RWPE2 (cell line): ENCODE results near the gene GARNL3.

ENCODE experiments used
- ATAC-seq: fragments of 200-7000 bp; cut with Tn5 transposase; 3 replicates; pipeline ENCODE4 v1.9.1; 2021; ENCODE audit warnings: low read depth
- DNase-seq: peaks from one replicate; pipeline ENCODE4 v3.0.0-alpha.2; 2020; ENCODE audit warnings: low spot score
- H3K27ac ChIP-seq: fragments of 450-650 bp; 2 replicates; pipeline ENCODE4 v1.5.1; 2017; ENCODE audit warnings: mild to moderate bottlenecking; ENCODE audit not compliant: poor library complexity, severe bottlenecking
- H3K27me3 ChIP-seq: fragments of 250-450 bp; sonication (Bioruptor Pico); 2 replicates; pipeline ENCODE4 v1.5.1; 2021; ENCODE audit warnings: mild to moderate bottlenecking, moderate library complexity; ENCODE audit not compliant: insufficient read depth, poor library complexity, severe bottlenecking
- H3K36me3 ChIP-seq: fragments of 250-450 bp; sonication (Bioruptor Pico); 2 replicates; pipeline ENCODE4 v1.5.1; 2020; ENCODE audit warnings: low read depth, mild to moderate bottlenecking, moderate library complexity
- H3K4me1 ChIP-seq: fragments of 250-450 bp; sonication (Bioruptor Pico); 2 replicates; pipeline ENCODE4 v1.5.1; 2021; ENCODE audit warnings: mild to moderate bottlenecking, moderate library complexity; ENCODE audit not compliant: insufficient read depth, poor library complexity, severe bottlenecking
- H3K4me3 ChIP-seq: fragments of 250-450 bp; sonication (Bioruptor Pico); 2 replicates; pipeline ENCODE4 v1.5.1; 2021; ENCODE audit warnings: mild to moderate bottlenecking, moderate library complexity; ENCODE audit not compliant: severe bottlenecking
- H3K9me3 ChIP-seq: fragments of 250-450 bp; sonication (Bioruptor Pico); 2 replicates; pipeline ENCODE4 v1.5.1; 2021; ENCODE audit warnings: mild to moderate bottlenecking, moderate library complexity; ENCODE audit not compliant: severe bottlenecking
- TF ChIP-seq, protein P1 (sequence below): fragments of 450-650 bp; IDR thresholded peaks from one replicate; pipeline ENCODE4 v1.5.1; 2017; ENCODE audit warnings: mild to moderate bottlenecking, moderate library complexity; ENCODE audit not compliant: poor library complexity, severe bottlenecking

The GARNL3 gene

DNA sequence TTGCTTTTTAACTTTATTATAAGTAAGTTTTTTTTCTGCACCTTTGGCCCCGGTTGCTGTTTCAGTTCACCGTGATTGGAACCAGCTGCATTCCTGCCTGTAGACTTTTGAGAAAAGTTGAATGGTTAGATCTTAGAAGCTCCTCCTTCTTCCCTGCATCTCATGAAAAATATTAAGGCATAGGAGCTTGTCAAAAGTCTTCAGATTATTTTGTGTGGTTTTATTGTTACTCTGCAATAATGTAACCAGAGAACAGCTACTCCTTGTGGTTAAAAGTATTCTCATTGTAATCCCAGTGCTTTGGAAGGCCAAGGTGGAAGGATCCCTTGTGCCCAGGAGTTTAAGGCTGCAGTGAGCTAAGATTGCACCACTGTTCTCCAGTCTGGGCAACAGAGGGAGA is 129.1 kb downstream of the GARNL3 start:
- Histone ChIP-seq H3K4me3 (no peak overlapping the region), H3K27ac (no peak overlapping the region), H3K9me3 (no peaks in the 10 kb centered on the region), H3K27me3 (no peaks in the 10 kb centered on the region), H3K36me3 (no peaks in the 10 kb centered on the region), H3K4me1 (peaks cover 16% of the 10 kb centered on the region)
- no peak for DNase-seq
- TF ChIP-seq, protein P1, sequence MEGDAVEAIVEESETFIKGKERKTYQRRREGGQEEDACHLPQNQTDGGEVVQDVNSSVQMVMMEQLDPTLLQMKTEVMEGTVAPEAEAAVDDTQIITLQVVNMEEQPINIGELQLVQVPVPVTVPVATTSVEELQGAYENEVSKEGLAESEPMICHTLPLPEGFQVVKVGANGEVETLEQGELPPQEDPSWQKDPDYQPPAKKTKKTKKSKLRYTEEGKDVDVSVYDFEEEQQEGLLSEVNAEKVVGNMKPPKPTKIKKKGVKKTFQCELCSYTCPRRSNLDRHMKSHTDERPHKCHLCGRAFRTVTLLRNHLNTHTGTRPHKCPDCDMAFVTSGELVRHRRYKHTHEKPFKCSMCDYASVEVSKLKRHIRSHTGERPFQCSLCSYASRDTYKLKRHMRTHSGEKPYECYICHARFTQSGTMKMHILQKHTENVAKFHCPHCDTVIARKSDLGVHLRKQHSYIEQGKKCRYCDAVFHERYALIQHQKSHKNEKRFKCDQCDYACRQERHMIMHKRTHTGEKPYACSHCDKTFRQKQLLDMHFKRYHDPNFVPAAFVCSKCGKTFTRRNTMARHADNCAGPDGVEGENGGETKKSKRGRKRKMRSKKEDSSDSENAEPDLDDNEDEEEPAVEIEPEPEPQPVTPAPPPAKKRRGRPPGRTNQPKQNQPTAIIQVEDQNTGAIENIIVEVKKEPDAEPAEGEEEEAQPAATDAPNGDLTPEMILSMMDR, result peak; percentile 19
- no peak for ATAC-seq

DNA sequence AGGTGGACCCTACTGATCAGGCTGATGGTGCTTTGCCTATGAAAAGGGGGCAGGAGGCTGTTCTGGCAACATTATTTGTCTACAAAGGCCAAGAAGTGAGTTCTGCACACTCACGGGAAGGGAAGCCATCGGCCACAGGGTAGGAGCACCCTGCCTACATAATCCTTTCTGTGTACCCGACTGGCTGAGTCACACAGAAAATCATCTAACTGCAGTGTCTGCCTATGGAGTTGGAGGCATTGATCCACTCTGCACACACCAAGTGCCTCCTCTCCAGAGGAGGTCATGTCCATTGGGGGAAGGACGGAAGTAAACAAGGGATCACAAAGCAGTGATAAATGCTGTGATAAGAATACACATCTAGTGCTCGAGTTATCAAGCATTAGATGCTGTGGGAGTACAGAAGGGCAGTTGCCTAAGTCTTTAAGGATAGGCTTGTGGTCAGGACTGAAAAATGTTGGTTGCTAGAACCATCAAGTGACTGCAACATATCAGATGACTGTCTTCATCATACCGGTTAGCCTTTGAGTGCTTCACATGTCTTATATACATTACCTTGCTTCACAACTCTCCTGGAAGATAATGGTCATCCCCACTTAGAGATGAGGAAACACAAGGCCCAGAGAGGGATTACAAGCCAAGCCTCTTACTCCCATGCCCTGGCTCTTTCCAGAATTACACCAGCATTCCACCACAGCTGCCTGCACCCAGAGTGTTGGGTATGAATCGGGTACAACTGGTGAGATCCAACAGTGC is 131.1 kb downstream of the GARNL3 start:
- Histone ChIP-seq H3K27ac (no peak overlapping the region), H3K27me3 (no peaks in the 10 kb centered on the region), H3K4me3 (no peak overlapping the region), H3K9me3 (no peaks in the 10 kb centered on the region), H3K36me3 (no peaks in the 10 kb centered on the region; the same call in 1 of the 2 replicates), H3K4me1 (peaks cover 1% of the 10 kb centered on the region)
- ATAC-seq (no peak), DNase-seq (no peak)
- TF ChIP-seq, protein P1, result no peak

DNA sequence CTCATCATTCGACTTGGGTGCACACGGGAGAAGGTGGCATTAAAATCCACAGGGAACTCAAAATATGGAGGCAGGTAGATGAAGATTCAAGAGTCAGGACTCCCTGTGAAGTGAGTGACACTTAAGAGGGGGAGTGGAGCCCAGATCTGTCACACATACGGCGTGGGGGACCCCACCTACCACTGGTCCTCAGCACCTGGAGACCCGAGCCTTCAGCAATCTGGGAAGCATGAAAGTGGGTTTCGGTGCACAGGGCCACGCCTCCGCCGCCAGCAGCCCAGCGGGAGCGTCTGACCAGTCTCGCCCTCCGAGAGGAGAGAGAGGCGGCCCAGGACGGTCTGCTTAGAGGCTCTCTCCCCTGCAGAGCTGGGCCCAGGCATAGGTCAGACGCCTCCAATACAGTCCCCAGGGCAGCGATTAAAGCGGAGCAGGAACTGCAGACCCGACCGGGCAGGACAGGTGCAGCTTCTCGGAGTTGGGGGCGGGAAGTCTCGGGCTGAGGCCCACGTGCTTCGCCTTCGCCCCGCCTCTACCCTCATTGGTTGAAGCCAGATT is 131.8 kb downstream of the GARNL3 start:
- H3K4me1 ChIP-seq, result no peaks in the 10 kb centered on the region
- H3K27ac ChIP-seq, result no peak overlapping the region
- no peaks in the 10 kb centered on the region; the same call in 1 of the 2 replicates for H3K36me3 ChIP-seq
- DNase-seq (no peak), ATAC-seq (peak; percentile 2; the same call in 2 of the 3 replicates)
- TF ChIP-seq, protein P1, result no peak
- H3K27me3 ChIP-seq, result no peaks in the 10 kb centered on the region
- H3K4me3 ChIP-seq, result peak overlapping the region; percentile 30
- H3K9me3 ChIP-seq, result no peaks in the 10 kb centered on the region

DNA sequence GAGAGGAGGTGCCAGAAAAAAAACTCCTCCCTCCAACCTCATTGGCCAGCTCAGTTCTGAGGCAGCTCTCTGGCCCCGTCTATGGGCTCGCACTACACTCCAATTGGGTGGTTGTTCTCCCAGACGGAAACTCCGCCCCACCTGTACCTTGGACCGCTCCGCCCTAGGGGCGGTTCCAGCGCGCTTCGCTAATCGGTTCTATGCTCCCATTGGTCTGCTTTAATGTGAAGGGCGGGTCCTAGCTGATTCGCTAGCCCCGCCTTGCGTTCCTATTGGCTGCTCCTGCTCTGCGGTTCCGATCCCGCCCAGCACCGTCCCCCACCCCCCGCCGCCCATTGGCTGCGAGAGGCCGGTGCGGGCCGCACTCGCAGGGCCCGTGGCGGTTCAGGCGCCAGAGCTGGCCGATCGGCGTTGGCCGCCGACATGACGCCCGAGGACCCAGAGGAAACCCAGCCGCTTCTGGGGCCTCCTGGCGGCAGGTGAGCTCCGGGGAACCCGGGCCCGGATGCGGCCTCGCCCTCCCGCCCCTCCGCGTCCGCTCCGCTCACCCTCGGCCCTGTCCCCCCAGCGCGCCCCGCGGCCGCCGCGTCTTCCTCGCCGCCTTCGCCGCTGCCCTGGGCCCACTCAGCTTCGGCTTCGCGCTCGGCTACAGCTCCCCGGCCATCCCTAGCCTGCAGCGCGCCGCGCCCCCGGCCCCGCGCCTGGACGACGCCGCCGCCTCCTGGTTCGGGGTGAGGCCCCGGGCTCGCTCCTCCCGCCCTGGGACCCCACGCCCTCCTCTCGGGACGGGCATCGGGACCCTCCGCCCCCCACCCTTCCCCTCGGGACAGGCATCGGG is 132.5 kb downstream of the GARNL3 start, which contains the start of gene SLC2A8:
Gene SLC2A8 (plus strand): TSS at position 362 of the 838 bp plus-strand sequence. CDS start 62 bp downstream, at position 424.
- peak; percentile 93 for ATAC-seq
- Histone ChIP-seq H3K9me3 (no peaks in the 10 kb centered on the region), H3K4me1 (no peaks in the 10 kb centered on the region), H3K4me3 (peak within 1 kb of the TSS; percentile 70), H3K27me3 (no peaks in the 10 kb centered on the region), H3K36me3 (no peaks in the 10 kb centered on the region; the same call in 1 of the 2 replicates), H3K27ac (peak within 1 kb of the TSS; percentile 56)
- peak; percentile 99 for DNase-seq
- TF ChIP-seq, protein P1, result no peak
